Measurements from ENCODE around the gene CGRRF1. TPM values are rescaled to one million over a fixed set of nuclear protein-coding genes. Genes with fewer than 3 reads are reported as not detected.

The CGRRF1 gene
- total and polyA plus RNA-seq, 9 donors = 17.9 to 36.7 (median 21.4) TPM

DNA sequence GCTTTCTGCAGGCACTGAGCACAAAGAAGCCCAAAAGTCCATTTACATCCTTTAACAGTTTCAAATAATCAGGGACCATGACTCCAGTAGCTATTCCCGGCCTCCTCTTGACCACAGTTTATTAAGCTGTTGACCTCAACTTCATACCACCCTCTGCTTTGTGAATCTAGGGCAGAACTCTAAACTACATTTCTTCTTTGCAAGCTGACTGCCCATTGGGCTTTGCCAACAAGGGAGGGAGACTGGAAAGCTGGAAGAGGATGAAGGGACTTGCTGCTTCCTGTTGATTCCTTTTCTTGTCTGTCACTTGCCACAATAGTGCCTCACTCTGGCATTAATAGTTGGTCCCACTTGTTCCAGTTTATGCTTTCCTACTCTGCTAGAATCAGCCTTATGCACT lies 2.7 kb downstream of the CGRRF1 start:
- Histone ChIP-seq H3K4me1 (ENCODE audit: insufficient read depth) (peaks cover 8% of the 10 kb centered on the region), H3K9me3 (no peaks in the 10 kb centered on the region), H3K27ac (no peak overlapping the region), H3K36me3 (no peaks in the 10 kb centered on the region), H3K27me3 (no peaks in the 10 kb centered on the region), H3K4me3 (no peak overlapping the region)
- intact Hi-C loops (cut with DNase I) = no loop called here
- TF ChIP-seq, protein P1, sequence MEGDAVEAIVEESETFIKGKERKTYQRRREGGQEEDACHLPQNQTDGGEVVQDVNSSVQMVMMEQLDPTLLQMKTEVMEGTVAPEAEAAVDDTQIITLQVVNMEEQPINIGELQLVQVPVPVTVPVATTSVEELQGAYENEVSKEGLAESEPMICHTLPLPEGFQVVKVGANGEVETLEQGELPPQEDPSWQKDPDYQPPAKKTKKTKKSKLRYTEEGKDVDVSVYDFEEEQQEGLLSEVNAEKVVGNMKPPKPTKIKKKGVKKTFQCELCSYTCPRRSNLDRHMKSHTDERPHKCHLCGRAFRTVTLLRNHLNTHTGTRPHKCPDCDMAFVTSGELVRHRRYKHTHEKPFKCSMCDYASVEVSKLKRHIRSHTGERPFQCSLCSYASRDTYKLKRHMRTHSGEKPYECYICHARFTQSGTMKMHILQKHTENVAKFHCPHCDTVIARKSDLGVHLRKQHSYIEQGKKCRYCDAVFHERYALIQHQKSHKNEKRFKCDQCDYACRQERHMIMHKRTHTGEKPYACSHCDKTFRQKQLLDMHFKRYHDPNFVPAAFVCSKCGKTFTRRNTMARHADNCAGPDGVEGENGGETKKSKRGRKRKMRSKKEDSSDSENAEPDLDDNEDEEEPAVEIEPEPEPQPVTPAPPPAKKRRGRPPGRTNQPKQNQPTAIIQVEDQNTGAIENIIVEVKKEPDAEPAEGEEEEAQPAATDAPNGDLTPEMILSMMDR (IDR thresholded peaks at IDR 0.05) = no peak
- no peak for TF ChIP-seq POLR2A (IDR thresholded peaks at IDR 0.05)
- TF ChIP-seq EP300 (IDR thresholded peaks at IDR 0.05) = no peak
- no peak for DNase-seq
- 73 to 83% (median 83%) methylated on average over 1 of the region's 1 CpG for WGBS, 3 donors

DNA sequence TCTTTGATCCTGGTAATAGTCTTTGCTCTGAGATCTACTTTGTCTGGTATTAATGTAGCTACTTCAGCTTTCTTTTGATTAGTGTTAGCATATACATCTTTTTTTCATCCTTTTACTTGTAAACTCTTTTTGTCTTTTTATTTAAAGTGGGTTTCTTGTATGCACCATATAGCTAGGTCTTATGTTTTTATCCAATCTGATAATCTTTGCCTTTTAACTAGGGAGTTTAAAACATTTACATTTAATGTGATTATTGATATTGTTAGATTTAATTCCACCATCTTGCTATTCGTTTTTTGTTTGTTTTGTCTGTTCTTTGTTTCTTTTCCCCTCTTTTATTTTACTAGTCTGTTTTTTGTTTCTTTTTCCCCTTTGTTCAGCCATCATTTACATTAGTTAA lies 6.0 kb downstream of the CGRRF1 start:
- TF ChIP-seq EP300 (IDR thresholded peaks at IDR 0.05) = no peak
- TF ChIP-seq, protein P1 (IDR thresholded peaks at IDR 0.05) = no peak
- no peak for TF ChIP-seq POLR2A (IDR thresholded peaks at IDR 0.05)
- H3K27ac ChIP-seq = no peak overlapping the region
- H3K36me3 ChIP-seq = no peaks in the 10 kb centered on the region
- 90 to 97% (median 91%) methylated on average over 1 of the region's 1 CpG for WGBS, 3 donors
- no peaks in the 10 kb centered on the region for H3K27me3 ChIP-seq
- H3K4me3 ChIP-seq = no peak overlapping the region
- no peak for DNase-seq
- H3K9me3 ChIP-seq = no peaks in the 10 kb centered on the region
- intact Hi-C loops (cut with DNase I) = no loop called here
- H3K4me1 ChIP-seq (ENCODE audit: insufficient read depth) = peaks cover 8% of the 10 kb centered on the region

DNA sequence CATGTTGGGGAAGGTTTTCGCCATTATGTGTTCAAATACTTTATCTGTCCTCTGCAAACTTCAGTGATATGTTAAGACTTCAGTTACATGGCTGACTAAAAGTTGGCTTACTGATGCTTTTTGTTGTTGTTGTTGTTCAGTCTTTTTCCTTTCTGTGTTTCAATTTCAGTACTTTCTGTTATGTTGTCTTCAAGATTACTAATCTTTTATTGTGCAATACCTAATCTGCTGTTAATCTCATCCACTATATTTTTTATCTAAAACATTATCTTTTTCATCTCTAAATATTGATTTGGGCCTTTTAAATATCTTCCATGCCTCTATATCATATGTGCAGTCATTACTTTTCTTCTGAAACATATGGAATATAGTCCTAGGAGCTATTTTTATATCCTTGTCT lies 7.0 kb downstream of the CGRRF1 start:
- no peaks in the 10 kb centered on the region for H3K36me3 ChIP-seq
- whole genome bisulfite sequencing, 3 donors = 97 to 100% (median 98%) methylated on average over 1 of the region's 1 CpG

DNA sequence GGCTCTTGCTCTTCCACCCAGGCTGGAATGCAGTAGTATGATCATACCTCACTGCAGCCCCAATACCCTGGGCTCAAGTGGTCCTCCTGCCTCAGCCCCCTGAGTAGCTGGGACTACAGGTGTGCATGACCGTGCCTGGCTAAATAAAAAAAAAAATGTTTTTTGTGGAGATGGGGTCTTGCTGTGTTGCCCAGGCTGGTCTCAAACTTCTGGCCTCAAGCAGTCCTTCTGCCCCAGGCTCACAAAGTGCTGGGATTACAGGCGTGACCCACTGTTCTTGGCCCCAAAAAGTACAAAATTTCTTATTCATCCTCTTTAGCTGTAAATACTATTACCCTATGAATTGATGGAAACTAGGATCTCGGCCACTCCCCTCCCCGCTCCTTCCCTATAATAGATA lies 14.7 kb downstream of the CGRRF1 start:
- intact Hi-C loops (cut with DNase I) = no loop called here
- Histone ChIP-seq H3K27me3 (no peaks in the 10 kb centered on the region), H3K4me1 (ENCODE audit: insufficient read depth) (no peaks in the 10 kb centered on the region), H3K36me3 (no peaks in the 10 kb centered on the region), H3K4me3 (no peak overlapping the region), H3K27ac (no peak overlapping the region), H3K9me3 (no peaks in the 10 kb centered on the region)
- no peak for TF ChIP-seq POLR2A (IDR thresholded peaks at IDR 0.05)
- TF ChIP-seq, protein P1 (IDR thresholded peaks at IDR 0.05) = no peak
- TF ChIP-seq EP300 (IDR thresholded peaks at IDR 0.05) = no peak
- 91 to 95% (median 92%) methylated on average over 4 of the region's 4 CpGs for WGBS, 3 donors
- no peak for DNase-seq

More for the DNA sequence above, 7.0 kb downstream of the CGRRF1 start:
- no peak for DNase-seq
- no peaks in the 10 kb centered on the region for H3K9me3 ChIP-seq
- no peak overlapping the region for H3K4me3 ChIP-seq
- intact Hi-C loops (cut with DNase I) = no loop called here
- TF ChIP-seq EP300 (IDR thresholded peaks at IDR 0.05) (no peak), POLR2A (IDR thresholded peaks at IDR 0.05) (no peak)
- TF ChIP-seq, protein P1 (IDR thresholded peaks at IDR 0.05) = no peak
- H3K27ac ChIP-seq = no peak overlapping the region
- H3K27me3 ChIP-seq = no peaks in the 10 kb centered on the region
- H3K4me1 ChIP-seq (ENCODE audit: insufficient read depth) = peaks cover 2% of the 10 kb centered on the region

Measured in ovary (tissue), 9 donors.